ENCODE measurements around the gene C2CD2L.
A peak's percentile ranks its signal among the peaks of the same experiment; 100 is the strongest.
"Not testable (repeated sequence)": the region's sequence is repeated elsewhere in the genome, so short reads cannot be mapped to it uniquely, and the experiment has no call there.

The C2CD2L gene

DNA sequence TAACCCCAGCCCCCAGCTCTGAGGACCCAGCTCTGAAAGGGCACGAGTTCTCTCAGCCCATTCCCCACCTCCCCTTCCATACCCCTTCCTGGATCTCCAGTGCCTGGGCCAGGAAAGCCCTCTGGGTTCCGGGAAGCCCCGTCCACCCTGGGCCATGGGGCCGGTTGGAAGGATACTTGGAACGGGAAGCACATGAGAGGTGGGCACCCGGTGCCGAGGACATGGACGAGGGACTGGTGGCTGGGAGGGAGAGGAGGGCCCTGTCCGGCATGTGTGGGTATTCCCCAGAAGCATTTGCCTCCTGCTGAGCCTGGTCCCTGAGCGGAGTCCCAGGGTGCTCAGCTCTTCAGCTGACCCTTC, 9.1 kb downstream of the C2CD2L start:
- DNase-seq, result no peak

DNA sequence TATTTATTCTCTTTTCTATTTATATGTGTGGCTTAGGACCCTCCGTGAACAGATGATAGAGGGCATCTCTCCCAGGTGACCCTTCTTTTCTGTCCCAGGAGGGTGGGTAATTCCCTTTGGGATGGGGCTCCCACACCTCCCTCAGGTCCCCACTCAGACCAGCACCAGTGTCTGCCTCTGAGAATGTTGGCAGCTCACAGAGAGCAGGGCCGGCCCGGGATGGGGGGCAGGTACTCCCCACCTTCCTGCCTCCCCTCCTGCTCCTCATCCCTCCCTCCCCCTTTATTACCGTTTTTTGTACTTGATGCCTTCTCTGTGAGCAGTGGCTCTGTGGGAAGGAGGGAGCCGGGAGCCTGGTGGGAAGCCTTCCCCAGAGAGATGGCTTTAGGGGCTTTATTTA, 9.5 kb downstream of the C2CD2L start:
- no peak for DNase-seq

DNA sequence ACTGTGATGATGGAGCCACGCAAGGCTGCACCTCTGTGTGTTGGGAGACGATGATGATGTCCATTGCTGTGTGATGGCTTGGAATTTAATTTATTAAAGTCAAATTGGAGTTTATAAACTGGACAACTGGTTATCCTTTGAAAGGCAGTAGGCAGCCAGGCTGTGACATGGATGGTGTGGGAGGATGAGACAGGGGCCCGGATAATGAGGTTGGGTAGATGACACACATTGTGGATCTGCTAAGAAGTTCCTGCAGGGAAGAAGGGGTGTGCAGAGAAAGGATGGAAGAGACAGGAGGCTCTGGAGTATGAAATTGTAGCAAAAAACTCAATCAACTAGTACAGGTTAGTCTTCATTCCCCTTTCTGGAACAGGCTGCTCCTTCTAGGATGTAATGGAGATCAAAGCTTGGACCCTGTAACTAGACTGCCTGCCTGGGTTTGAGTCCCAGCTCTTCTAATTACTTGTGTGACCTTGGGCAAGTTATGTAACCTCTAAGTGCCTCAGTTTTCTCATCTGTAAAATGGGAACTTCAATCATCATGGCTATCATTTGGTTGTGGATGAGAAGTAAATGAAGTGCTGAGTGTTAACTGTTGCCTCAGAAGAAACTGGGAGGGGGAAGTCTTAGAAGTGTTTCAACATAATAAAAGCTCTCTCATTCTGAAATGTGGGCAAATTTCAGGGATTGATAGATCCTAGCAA, 10.0 kb downstream of the C2CD2L start:
- DNase-seq, result no peak

DNA sequence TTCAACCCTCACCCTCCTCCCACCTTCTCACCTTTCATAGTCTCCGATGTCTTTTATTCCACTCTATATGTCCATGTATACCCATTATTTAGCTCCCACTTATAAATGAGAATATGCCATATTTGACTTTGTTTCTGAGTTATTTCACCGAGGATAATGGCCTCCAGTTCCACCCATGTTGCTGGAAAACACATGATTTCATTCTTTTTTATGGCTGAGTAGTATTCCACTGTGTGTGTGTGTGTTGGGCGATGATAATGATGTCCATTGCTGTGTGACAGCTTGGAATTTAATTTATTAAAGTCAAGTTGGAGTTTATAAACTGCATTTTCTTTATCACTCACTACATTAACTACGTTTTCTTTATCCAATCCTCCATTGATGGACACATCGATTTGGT, 11.1 kb downstream of the C2CD2L start:
- DNase-seq, result no peak

DNA sequence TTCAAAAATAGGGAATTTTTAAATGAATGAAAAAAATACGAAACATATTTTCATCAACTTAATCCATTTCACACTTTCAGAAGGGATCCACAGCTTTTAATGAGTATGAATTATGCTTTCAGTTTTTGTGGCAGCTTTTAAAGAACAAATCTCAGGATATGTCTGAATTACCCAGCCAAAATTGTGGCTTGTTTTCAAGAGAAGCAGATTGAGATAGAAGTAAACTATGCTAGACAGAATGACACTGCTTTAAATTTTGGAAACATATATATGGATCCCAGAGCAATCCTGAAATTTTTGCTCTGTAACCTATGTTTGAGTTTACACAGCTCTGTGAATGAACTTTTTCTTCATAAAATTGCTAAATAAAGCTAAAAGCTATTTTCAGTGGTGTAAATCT, 11.8 kb downstream of the C2CD2L start:
- DNase-seq, result no peak

DNA sequence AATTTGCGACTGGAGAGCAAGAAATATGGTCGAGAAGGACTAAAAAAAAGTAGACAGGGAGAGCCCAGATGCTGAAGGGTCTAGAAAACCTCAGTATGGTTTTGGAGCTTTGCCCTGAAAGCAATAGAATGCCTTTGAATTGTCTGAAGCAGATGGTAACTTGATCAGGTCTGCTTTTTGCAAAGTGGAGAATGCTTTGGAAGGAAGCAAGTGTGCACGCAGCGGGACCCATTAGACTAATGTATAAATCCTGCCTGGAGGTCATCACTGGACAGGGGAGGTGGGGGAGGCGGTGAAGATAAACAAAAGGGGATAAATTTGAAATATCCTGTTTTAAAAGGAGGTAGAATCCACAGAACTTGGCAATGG, 13.5 kb downstream of the C2CD2L start:
- DNase-seq, result no peak

DNA sequence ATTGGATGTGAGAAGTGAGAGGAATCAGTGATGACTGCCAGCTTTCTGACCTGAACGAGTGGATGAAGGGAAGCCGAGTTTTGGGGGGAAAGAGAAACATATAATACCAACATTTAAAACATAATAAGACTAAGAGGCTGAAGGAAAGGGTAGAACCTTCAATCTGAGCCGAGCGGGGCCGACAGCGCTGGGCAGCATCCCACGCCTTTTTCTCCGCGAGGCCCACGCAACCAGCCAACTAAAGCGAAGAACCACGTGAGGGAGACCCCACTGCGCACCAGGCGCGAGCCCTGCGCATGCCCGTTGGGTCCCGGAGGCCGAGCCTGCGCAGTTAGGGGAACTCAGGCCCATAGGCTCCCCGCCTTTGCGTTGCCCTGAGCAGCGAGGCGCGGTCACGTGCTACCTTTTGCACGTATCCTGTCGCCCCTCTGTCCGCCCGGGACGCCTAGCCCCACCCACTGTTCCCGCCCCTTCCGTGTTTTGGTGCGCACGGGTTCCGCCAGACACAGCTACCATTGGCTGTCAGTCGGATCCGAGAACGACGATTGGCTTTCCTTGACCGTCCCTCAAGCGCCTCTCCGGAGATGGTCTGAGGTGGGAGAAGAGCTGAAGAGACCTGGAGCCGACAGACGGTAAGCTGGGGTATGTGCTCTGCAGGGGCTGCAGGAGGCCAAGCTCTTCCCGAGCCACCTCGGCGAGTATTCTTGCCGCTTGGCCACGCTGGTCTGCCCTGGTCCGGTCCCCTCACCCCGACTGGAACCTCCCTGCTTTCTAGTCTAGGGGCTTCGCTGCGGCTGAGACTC, 14.1 kb downstream of the C2CD2L start, which contains the start of gene HINFP:
TSS of gene HINFP (plus strand) at position 573 of the 803 bp plus-strand sequence. CDS start 5,365 bp downstream, outside the sequence.
- DNase-seq, result peak; percentile 96 to 98

DNA sequence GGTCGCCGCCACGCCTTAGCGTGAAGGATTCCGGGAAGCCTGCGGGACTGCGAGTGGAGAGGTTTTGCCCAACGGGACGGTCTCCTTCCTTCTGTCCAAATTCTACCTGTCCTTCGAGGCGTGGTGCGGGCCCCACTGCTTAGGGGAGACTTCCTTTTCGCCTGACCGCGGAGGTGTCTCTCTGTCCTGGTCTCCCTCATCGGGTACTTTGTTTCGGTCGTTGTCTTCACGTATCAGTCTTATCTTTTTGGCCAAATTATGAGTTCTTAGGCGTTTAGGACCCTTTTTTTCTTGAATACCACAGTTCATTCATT, 14.6 kb downstream of the C2CD2L start:
- DNase-seq, result no peak

DNA sequence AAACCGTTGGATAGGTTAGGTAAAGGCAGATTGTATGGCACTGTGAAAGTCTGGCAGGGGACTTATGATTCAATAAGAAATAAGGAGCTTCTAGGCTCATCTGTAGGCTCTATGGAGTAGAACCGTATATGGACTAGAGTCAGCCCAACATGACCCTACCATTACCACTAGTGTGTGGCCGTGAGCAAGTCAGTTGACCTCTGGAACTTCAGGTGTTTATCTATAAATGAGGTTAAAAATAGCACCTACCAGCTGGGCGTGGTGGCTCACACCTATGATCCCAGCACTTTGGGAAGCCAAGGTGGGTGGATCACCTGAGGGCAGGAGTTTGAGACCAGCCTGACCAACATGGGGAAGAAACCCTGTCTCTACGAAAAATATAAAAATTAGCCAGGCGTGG, 18.7 kb downstream of the C2CD2L start:
- no peak for DNase-seq

DNA sequence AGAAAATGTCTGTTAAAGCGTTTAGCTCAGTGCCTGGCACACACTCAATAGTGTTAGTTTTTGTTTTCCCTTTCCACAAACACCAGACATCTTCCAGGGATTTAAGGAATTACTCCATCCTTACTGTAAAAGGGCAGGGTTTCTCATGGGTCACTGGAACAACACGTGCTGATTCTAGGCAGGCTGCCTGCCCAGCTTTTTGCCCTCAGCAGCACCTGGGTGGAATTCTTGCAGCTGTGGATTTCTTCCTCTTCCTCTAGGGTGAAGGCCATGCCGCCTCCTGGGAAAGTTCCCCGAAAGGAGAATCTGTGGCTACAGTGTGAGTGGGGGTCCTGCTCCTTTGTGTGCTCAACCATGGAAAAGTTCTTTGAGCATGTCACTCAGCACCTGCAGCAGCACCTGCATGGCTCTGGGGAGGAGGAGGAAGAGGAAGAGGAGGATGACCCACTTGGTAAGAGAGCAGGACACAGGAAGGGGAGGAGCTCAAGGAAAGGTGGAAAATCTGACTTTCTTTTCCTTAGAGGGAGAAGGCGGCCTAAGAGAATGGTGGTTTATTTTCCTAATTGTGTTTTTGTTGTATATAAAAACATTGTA, 19.6 kb downstream of the C2CD2L start:
- no peak for DNase-seq

DNA sequence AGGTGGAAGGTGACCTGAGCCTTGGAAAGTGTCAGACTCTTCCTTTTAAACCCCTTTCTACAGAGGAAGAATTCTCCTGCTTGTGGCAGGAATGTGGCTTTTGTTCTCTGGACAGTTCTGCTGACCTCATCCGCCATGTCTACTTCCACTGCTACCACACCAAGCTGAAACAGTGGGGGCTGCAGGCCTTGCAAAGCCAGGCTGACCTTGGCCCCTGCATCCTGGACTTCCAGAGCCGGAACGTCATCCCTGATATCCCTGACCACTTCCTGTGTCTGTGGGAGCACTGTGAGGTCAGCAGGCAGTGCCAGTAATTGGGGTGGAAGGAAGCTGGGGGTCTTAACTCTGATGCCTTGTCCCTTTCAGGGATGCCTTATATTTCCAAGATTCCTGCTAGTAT, 23.5 kb downstream of the C2CD2L start:
- DNase-seq, result no peak

DNA sequence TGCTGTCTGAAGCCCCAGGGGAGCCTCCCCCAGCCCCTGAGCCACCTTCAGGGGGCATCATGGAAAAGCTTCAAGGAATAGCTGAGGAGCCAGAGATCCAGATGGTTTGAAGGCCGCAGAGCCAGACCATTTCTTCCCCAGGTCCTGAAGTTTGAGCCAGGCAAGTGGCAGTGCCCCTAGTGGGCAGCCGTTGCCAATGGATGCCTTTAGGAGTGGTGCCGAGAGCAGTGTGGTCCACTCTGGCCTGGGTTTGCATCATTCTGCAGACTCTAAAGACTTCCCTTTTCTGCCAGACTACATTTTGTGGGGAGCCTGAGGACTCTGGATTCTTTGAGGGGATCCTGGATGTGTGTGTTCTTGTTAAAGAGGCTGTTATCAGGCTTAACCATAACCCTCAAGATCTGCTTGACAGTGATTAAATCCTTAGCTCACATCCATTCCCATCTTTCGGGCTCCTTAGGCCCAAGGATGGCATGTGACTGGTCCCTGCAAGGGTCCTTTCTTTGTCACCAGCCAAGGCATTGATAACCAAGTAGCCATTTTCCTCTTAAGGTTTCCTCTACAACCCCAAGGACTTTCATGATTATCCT, 27.3 kb downstream of the C2CD2L start:
- no peak for DNase-seq

DNA sequence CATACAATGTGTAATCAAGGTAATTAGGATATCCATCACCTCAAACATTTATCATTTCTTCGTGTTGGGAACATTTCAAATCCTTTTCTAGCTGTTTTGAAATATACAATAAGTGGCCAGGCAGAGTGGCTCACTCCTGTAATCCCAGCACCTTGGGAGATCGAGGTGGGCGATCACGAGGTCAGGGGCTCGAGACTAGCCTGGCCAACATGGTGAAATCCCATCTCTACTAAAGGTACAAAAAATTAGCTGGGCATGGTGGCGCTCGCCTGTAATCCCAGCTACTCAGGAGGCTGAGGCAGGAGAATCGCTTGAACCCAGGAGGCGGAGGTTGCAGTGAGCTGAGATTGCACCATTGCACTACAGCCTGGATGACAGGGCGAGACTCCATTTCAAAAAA, 32.1 kb downstream of the C2CD2L start:
- DNase-seq, result not testable (repeated sequence)

DNA sequence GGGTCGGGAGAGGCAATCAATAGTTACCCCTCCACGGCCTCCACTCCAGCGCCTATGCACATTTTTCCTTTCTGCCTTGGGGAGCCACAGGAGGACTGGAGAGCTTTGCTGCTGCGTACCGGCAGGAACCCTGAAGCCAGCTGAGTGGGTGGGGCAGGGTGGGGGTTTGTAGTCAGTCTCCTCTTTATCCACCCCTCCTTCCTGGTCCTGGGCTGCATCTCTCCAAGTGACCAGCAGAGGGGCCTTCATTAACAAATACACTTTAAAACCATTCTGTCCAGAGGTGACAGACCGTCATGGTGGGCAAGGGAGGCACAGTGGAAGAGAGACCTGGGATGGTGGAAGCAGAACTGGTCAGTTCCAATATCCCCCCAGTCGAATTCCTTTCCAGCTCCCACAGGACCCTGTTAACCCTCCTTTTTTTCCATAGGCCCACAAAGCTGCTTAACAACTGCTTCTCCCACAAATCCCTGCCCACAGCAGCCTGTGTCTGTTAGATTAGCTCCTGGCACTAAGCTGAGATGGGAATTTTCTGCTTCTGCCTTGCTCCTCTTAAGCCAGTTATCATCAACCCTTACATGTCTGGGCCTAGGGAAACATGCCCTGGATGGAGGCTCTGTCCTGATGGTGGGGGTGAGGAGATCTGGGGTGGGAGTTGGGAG, 37.8 kb downstream of the C2CD2L start:
- peak in 1 of 2 donors; percentile 26 for DNase-seq

DNA sequence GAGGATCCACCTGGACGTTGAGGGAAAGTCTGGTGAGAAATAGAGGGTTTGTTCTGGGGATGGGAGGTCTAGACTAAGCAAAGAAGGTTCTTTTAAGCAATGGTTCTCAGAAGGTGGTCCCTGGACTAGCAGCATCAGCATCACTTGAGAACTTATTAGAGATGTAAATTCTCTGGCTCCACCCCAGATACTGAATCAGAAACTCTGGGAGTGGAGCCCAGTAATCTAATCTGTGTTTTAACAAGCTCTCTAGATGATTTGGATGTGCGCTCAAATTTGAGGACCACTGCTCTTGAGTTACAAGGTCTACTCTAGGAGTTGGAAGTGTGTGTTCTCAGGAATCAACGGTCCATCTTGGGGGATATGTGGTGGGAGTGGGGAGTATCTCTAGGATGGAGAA, 38.4 kb downstream of the C2CD2L start:
- no peak for DNase-seq

DNA sequence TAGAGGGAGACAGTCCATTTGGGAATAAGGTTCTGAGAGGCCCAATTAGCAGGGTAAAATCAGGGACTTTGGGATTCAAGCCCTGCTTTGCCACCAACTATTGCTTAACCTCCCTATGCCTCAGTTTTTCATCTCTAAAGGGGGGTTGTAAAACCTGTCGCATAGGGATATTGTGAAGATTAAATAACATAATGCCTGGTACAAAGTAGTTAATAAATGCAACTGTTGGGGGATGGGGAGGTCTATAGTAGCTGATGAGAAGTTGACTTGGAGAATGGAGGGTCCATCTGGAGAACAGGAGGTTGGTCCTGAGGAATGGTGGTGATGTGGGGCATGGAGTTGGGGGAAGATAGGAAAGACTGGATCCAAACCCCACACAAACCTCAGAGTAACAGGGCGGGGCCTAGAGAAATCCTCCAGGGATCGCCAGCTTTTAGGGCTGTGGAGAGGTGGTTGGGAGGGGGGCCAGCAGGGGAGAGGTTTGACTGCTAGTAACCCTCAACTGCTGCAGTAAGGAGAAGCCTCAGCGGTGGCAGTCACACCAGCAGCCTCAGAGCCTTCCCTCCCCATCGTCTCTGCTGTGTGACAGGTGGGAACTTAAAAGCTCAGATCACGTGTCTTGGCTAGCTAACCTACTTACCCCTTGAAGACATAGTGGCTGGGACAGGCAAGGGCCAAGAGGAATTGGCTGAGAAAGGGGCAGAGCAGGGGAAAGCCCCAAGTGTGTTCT, 40.6 kb downstream of the C2CD2L start:
- no peak for DNase-seq

DNA sequence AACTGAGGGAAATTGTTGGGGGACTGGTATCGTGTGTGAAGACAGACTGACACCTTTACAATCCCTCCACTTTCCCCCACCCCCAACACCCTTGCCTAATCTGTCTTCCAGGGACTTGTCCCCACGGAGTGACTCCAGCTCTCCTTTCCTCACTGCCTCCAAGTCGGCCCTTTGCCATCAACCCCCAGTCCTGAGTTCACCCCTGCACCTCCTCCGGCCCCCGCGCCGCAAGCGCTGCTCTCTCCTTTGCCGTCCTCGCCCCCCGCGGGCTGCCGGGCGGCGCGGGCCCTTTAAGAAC, 41.5 kb downstream of the C2CD2L start:
- no peak for DNase-seq

DNA sequence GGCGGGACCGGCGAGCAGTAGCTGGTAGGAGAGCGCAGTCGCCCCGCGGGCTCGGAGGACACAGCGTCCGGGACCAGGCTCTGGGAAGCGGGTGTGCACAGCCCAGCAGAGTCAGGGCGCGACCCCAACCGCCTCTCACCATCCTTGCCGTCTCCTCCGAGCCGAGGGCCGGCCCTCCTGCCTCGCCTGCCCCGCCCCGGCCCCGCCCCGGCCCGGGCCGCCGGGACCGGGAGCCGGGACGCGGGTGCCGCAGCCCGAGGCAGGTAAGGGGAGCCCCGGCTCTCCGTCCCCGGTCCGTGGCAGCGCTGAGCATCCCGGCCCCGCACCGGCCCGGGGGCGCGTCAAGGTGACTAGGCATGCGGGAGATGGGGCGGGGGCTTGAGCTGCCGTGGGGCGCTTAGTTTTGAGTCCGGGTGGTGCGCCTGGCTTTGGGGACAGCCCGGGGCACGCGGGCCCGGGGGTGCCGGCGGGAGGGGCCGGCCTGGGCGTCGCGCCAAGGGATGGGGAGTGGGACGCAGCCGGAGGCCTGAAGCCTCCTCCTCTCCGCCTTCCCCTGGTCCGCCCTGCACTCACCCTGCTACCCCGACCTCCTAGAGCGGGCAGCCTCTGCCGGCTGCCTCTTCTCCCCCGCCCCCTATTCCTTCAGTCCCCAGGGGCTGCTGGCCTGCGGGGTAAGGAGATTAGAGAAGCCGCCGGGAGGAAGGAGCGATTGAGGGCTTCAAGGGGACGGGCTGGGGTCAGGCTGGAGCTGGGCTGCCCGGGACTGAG, 42.1 kb downstream of the C2CD2L start, which contains the start of gene ABCG4:
TSS of gene ABCG4 (plus strand) at position 35 of the 768 bp plus-strand sequence. CDS start 914 bp downstream, outside the sequence.
- no peak for DNase-seq

DNA sequence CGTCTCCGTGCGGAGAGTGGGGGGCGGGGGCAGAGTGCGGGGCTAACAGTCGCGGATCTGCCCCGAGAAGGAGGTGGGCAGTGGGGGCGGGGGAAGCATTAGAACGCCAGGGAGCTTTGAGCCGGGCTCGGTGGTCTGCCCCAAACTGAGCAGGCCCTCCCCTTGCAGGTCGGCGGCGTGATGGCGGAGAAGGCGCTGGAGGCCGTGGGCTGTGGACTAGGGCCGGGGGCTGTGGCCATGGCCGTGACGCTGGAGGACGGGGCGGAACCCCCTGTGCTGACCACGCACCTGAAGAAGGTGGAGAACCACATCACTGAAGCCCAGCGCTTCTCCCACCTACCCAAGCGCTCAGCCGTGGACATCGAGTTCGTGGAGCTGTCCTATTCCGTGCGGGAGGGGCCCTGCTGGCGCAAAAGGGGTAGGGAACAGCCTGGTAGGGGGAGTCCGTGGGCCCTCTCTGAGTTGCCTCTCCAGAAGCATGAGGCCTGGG, 42.7 kb downstream of the C2CD2L start:
- no peak for DNase-seq

DNA sequence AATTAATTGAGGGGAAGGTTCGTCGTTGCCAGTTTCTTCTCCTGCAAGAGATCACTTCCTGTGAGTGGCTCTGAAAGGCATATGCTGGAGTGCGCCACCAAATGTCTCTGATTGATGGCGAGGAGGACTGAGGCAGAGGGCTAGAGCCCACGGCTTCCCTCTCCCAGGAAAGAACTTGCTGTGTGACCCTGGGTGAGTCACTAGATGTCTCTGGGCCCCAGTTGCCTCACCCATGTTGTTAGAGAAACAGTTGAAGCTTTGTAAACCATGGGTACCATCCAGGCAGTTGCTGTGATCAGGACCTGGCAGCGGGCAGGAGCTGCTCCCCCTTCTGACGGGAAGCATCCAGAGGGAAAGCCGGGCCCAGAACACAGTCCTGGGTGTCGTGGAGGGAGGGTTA, 44.9 kb downstream of the C2CD2L start:
- DNase-seq, result no peak

DNA sequence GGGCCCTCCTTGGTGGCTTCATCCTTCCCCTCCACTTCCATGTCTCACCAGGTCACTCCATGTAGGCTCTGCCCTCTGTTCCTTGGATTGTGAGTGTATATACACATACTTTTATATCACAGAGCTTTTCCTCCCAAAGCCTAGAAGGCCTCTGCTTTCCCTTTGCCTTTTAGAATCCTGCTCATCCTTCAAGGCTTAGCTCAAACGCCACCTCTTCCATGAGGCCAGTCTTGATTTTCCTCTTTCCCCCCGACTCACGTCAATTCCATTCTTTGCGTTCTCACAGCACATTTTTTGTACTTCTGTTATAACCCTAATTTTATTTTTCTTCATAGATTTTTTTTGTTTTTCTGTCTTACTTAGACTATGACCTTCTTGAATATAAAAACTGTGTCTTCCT, 45.5 kb downstream of the C2CD2L start:
- DNase-seq, result no peak

Data from bone marrow (tissue), 2 donors.